ENCODE data around the gene ROCK1. TPM values are rescaled to one million over a fixed set of nuclear protein-coding genes. Genes with fewer than 3 reads are reported as not detected.
"Not testable (repeated sequence)": the region's sequence is repeated elsewhere in the genome, so short reads cannot be mapped to it uniquely, and the experiment has no call there.

The ROCK1 gene
- total RNA-seq, 2 donors from 2014 or later: 36.3 to 39.1 TPM

DNA sequence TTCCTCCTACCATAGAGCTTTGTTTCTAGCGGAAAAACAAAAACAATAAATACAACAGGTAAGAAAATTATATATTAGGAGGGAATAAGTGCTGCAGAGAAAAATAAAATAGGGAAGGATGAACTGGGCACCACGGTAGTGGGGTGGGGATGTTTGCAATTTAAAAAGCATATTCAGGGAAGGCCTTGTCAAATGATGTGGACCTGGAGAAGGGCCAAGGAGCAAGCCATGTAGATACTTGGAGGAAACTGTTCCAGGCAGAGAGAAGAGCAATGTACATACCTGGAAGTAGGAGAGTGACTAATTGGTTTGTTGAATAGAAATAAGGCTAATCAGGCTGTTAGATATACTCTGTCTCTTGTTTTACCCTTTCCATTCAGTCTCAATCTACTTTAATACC is 136.5 kb downstream of the ROCK1 start:
- intact Hi-C loops (cut with DNase I): no loop called here
- no peak for ATAC-seq
- no peak for DNase-seq

DNA sequence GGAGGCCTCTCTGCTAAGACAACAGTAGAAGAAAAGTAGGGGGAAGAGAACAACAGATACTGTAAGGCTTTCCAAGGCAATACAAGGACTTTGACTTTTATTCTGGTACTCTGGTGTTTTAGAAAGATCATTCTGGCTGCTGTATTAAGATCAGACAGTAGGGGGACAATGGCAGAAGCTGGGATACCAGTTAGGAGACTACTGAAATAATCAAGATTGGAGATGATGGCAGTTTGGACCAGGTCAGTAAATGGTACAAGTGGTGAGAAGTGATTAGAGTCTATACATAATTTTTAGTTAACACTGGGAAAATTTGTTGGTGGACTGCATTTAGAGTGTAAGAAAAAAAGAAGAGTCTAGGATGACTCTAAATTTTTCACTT is 139.7 kb downstream of the ROCK1 start:
- no peak for DNase-seq
- intact Hi-C loops (cut with DNase I): no loop called here
- ATAC-seq: no peak

DNA sequence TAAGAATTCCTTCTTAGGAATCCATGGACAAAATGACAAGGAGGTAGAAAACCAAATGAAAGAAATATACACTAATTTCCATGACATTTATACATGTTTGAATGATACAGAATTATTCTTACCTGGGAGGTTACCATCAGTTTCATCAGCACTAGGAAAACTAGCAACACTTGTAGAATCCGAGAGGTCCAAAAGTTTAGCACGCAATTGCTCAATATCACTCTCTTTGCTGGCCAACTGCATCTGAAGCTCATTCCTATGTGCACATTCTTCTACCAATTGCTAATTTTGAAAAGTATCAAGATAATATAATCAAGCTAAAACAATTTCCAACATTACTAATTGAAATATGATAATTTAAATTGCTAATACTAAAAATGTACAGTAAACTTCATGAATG is 144.8 kb downstream of the ROCK1 start:
- ATAC-seq (no peak), DNase-seq (no peak)
- intact Hi-C loops (cut with DNase I): no loop called here

DNA sequence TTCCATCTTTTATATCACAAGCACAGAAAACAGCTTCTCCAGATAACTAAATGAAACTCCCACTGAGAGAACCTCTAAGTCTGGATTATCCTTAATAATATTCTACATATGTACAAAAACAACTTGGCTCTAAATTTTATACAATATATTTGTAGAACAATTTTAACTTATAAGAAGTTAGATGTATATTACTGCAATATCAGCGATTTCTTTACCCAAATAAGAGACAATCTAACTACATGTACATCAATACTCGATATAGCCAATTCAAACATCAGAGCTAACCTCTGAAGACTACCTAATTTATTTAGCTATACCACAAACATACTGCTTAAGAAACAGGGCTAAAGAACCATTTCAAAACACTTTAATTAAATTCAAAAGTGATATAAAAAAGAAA is 148.6 kb downstream of the ROCK1 start:
- ATAC-seq (no peak), DNase-seq (no peak)
- intact Hi-C loops (cut with DNase I): no loop called here

DNA sequence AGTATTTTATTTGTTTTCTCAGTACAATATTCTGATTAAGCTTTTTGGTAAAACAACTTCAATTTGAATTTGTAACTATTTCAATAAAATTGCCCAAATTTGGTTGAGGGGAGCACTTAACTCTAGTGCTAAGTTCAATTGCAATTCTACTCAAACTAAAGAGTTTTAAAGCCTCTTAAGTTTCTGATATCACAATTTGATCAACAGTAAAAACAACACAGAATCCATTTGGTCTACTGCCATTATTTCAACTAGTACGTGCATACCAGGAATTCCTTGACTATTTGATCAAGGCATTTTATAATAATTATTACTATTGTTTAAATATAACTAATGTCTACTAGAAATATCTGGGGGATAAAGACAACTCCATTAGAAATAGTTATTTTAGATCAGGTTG is 150.9 kb downstream of the ROCK1 start:
- no peak for ATAC-seq
- intact Hi-C loops (cut with DNase I): no loop called here
- DNase-seq: no peak

DNA sequence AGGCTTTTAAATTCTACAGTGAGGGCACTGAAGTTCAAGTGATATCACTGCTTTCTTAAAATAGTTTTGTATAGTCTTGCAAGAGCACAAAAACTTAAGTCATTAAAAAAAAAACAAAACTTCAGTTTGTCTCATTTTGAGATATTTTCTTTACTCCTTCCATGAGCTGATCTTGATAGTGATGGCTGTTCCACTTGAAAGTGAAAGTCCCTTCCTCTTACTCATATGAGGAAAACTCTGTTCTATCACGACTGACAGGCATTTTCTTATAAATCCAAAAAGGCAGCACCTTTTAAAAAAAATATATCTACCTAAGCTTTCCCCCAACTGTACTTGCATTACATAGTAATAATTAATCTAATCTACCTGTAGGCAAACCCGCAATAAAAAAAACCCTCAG is 160.8 kb downstream of the ROCK1 start:
- DNase-seq; ATAC-seq; intact Hi-C loops (cut with DNase I): not testable (repeated sequence)

Other genes starting within 250 kb of the ROCK1 start
- gene GREB1L, start 130.4 kb upstream of the ROCK1 start, total RNA-seq: 10 to 100 TPM; 12.0 to 19.7 TPM